ENCODE results near the gene TRIM7. TPM values are rescaled to one million over a fixed set of nuclear protein-coding genes. Genes with fewer than 3 reads are reported as not detected.

TRIM7 gene
- total RNA-seq, 3 donors from 2014 or later: 1.5 to 3.9 (median 3.2) TPM

Small RNA genes lying within 50 kb of the gene (microRNA-seq; reads per million reads assigned to microRNA genes)
- gene MIR4638: not detected

Other genes with a start within 250 kb of the TRIM7 start
- gene BTNL3, start 216.3 kb downstream of the TRIM7 start, total RNA-seq: 10 to 100 TPM; 38.4 to 62.2 (median 46.5) TPM
- 10 to 100 TPM in 1 of 3 donors, 1 to 10 TPM in 2; 1.2 to 12.7 (median 3.2) TPM for gene BTNL9, start 164.9 kb downstream of the TRIM7 start, total RNA-seq
- gene OR2V1, start 74.0 kb downstream of the TRIM7 start, total RNA-seq: not detected
- gene OR2V2, start 57.6 kb downstream of the TRIM7 start, total RNA-seq: not detected
- 10 to 100 TPM; 25.6 to 34.0 (median 27.6) TPM for gene TRIM41, start 18.1 kb upstream of the TRIM7 start, total RNA-seq
- gene RACK1, start 38.7 kb upstream of the TRIM7 start, total RNA-seq: 1,000 to 10,000 TPM; 1,078 to 1,367 (median 1,218) TPM
- 10 to 100 TPM; 11.6 to 18.8 (median 15.8) TPM for gene TRIM52, start 55.9 kb upstream of the TRIM7 start, total RNA-seq
- not detected for gene OR4F3, start 162.1 kb upstream of the TRIM7 start, total RNA-seq

Data from mucosa of descending colon (tissue), 3 donors.